22Rv1 (cell line): ENCODE data around the gene EEIG1.

Experiments used
- ZFX ChIP-seq: fragments of 450-650 bp; IDR thresholded peaks from 2 replicates; pipeline ENCODE4 v1.6.1; 2017; ENCODE audit warnings: antibody characterized with exemption, borderline replicate concordance
- TF ChIP-seq, protein P1 (sequence below): fragments of 450-650 bp; IDR thresholded peaks from 2 replicates; pipeline ENCODE4 v1.5.1; 2017; ENCODE audit warnings: mild to moderate bottlenecking

DNA sequence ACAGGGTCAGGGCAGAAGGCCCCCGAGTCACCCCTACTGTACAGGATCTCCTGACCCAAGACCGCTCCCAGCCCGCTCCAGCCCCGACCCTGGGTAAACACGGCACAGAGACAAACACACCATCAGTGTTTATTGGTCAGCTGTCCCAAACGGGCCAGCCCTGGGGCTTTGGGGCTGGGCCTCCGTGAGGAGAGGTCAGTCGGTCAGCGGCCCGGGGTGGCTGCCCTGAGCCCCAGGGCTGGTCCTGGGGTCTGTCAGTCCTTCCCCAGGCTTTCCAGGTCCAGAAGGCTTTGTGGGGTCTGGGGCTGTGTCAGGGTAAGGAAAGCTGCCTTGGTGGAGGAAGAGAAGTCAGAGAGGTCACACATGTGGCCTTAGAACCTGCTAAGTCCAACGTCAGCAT is 45.8 kb downstream of the EEIG1 start:
- TF ChIP-seq, protein P1, sequence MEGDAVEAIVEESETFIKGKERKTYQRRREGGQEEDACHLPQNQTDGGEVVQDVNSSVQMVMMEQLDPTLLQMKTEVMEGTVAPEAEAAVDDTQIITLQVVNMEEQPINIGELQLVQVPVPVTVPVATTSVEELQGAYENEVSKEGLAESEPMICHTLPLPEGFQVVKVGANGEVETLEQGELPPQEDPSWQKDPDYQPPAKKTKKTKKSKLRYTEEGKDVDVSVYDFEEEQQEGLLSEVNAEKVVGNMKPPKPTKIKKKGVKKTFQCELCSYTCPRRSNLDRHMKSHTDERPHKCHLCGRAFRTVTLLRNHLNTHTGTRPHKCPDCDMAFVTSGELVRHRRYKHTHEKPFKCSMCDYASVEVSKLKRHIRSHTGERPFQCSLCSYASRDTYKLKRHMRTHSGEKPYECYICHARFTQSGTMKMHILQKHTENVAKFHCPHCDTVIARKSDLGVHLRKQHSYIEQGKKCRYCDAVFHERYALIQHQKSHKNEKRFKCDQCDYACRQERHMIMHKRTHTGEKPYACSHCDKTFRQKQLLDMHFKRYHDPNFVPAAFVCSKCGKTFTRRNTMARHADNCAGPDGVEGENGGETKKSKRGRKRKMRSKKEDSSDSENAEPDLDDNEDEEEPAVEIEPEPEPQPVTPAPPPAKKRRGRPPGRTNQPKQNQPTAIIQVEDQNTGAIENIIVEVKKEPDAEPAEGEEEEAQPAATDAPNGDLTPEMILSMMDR: no peak
- TF ChIP-seq ZFX: no peak
